ENCODE data around the gene MAML2. TPM values are rescaled to one million over a fixed set of nuclear protein-coding genes. Genes with fewer than 3 reads are reported as not detected.
A peak's percentile ranks its signal among the peaks of the same experiment; 100 is the strongest.

The MAML2 gene
- total RNA-seq, 4 donors from 2014 or later, result 4.7 to 21.7 (median 7.3) TPM

DNA sequence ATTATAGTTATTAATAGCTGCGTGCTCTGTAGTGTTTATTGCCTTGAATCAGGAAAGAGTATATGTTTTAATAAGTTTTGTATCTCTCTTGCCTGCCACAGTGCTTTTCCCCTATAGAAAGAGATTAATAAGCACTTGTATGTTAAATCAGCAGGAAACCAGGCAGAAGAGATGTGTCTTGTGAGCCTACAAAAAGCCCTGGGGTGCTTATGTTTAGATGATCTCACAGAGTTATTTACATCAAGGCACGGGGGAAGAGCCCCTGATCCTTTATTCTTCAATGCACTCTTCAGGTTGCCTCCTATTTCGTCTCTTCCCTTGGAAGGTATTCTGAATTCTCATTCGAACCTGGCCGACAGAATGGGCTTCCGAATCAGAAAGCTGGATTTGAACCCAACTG lies 183.0 kb downstream of the MAML2 start:
- peaks cover 20 to 59% (median 23%) of the 10 kb centered on the region in 3 donors for H3K4me1 ChIP-seq
- no peaks in the 10 kb centered on the region for H3K36me3 ChIP-seq
- no peak for DNase-seq
- WGBS, 2 donors, result 63 to 71% methylated on average over 5 to 6 of the region's 6 CpGs
- intact Hi-C loops (cut with DNase I), result no loop called here
- TF ChIP-seq, protein P1, sequence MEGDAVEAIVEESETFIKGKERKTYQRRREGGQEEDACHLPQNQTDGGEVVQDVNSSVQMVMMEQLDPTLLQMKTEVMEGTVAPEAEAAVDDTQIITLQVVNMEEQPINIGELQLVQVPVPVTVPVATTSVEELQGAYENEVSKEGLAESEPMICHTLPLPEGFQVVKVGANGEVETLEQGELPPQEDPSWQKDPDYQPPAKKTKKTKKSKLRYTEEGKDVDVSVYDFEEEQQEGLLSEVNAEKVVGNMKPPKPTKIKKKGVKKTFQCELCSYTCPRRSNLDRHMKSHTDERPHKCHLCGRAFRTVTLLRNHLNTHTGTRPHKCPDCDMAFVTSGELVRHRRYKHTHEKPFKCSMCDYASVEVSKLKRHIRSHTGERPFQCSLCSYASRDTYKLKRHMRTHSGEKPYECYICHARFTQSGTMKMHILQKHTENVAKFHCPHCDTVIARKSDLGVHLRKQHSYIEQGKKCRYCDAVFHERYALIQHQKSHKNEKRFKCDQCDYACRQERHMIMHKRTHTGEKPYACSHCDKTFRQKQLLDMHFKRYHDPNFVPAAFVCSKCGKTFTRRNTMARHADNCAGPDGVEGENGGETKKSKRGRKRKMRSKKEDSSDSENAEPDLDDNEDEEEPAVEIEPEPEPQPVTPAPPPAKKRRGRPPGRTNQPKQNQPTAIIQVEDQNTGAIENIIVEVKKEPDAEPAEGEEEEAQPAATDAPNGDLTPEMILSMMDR (IDR thresholded peaks at IDR 0.05), result no peak
- no peak for TF ChIP-seq POLR2A (IDR thresholded peaks at IDR 0.05)
- H3K27ac ChIP-seq, result no peak overlapping the region
- no peaks in the 10 kb centered on the region for H3K9me3 ChIP-seq
- no peak overlapping the region for H3K4me3 ChIP-seq
- no peaks in the 10 kb centered on the region for H3K27me3 ChIP-seq

DNA sequence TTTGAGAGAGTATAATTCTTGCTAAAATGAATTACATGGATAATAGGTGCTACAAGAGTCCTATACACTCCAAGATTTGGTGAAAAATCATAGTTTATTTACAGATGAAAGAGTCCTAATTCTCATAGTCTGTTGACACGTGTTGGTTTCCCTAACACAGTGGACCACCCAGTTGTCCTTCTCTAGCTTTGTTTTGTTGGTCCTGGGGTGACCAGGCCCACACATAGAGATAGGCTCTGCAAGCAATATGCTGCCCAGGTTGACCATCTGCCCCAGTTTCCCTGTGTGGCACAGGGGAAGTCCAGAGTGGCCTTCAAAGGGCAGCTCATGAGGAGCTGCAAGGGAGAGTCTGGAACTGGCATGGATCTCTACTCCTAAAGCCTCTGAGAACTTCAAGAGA lies 184.9 kb downstream of the MAML2 start:
- intact Hi-C loops (cut with DNase I), result no loop called here
- Histone ChIP-seq H3K36me3 (no peaks in the 10 kb centered on the region), H3K9me3 (no peaks in the 10 kb centered on the region), H3K27me3 (no peaks in the 10 kb centered on the region), H3K4me1 (peaks cover 27 to 59% (median 32%) of the 10 kb centered on the region in 3 donors), H3K27ac (peak overlapping the region in 3 of 4 donors; percentile 69 to 83 (median 83)), H3K4me3 (no peak overlapping the region)
- WGBS, 2 donors, result 69 to 75% methylated on average over 1 of the region's 1 CpG
- TF ChIP-seq, protein P1 (IDR thresholded peaks at IDR 0.05), result no peak
- no peak for TF ChIP-seq POLR2A (IDR thresholded peaks at IDR 0.05)
- DNase-seq, result no peak

DNA sequence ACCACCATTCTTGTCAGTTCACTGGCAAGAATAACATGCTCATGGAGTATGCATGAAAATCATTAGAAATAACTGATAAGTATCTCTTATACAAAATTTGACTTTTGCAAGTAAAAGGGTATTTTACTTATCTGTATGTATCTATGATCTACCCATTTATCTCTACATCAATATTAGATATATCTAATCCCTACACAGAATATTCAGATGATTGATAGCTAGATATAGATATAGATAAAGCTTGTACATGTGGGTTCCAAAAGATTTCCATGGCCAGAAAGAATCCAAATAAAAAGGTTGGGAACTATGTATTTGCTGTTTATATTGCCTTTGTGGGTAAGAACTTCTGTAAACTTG lies 185.5 kb downstream of the MAML2 start:
- Histone ChIP-seq H3K4me3 (no peak overlapping the region), H3K9me3 (no peaks in the 10 kb centered on the region), H3K27me3 (no peaks in the 10 kb centered on the region), H3K36me3 (no peaks in the 10 kb centered on the region), H3K27ac (peak overlapping the region in 3 of 4 donors; percentile 69 to 83 (median 83)), H3K4me1 (peaks cover 27 to 53% (median 32%) of the 10 kb centered on the region in 3 donors)
- intact Hi-C loops (cut with DNase I), result no loop called here
- no peak for TF ChIP-seq POLR2A (IDR thresholded peaks at IDR 0.05)
- TF ChIP-seq, protein P1 (IDR thresholded peaks at IDR 0.05), result no peak
- DNase-seq, result no peak

DNA sequence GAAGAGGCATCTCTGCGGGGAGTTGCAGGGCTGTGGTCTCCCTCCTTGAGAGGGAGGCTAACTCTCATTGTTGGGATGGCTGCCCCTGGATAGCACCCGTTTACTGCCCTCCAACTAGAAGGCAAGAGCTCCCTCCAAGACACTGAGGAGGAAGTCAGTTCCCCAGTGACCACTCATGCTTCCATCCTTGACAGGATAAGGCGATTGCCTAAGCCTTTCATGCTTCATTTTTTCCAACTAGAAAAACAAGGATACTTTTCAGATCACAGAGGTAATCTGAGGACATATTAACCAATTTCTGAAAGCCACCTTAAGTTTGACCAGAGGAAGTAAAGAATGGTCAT lies 186.6 kb downstream of the MAML2 start:
- DNase-seq, result no peak
- WGBS, 2 donors, result 60% methylated on average over 1 of the region's 3 CpGs; no CpG with 5 or more reads in 1 of the 2 donors
- Histone ChIP-seq H3K27me3 (no peaks in the 10 kb centered on the region), H3K9me3 (no peaks in the 10 kb centered on the region), H3K4me3 (peak overlapping the region in 1 of 4 donors; percentile 34), H3K27ac (peak overlapping the region; percentile 62 to 83 (median 76)), H3K36me3 (no peaks in the 10 kb centered on the region), H3K4me1 (peaks cover 27 to 48% (median 32%) of the 10 kb centered on the region in 3 donors)
- intact Hi-C loops (cut with DNase I), result no loop called here
- TF ChIP-seq, protein P1 (IDR thresholded peaks at IDR 0.05), result no peak
- no peak for TF ChIP-seq POLR2A (IDR thresholded peaks at IDR 0.05)

DNA sequence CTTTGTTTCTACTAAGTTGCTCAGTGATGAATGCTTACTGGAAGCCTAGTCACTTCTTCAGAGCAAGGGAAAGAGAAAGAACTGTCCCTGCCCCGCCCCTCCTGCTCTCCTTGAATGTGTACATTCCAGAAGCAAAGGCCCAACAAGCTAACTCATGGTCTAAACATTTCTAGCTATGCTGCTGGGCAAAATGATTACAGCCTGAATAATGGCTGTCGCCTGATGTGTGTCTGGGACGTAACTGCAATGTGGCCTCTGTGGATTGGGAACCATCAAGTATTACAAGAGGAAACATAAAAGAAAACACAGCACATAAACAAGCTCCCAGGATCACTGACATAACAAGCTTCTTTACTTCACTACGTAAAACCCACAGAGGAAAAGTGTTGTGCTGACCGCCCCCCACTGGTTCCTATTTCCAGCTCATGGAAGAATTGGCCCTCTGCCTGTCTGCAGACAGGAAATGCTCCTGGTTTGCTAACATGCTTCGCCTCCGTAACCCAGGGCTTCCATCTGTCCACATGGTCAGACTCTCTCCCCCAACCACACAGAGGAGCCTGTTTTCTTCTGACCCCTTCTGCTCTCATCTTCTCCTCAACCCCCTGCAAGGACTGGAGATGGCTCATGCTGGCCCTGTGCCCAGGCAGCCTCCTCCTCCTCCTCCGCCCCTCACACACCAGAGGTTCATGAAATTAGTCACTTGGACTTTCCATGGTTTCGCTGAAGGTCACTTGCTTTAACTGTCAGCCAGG lies 187.2 kb downstream of the MAML2 start:
- Histone ChIP-seq H3K36me3 (no peaks in the 10 kb centered on the region), H3K27ac (peak overlapping the region; percentile 62 to 83 (median 76)), H3K9me3 (no peaks in the 10 kb centered on the region), H3K4me1 (peaks cover 27 to 48% (median 32%) of the 10 kb centered on the region in 3 donors), H3K4me3 (peak overlapping the region in 1 of 4 donors; percentile 34), H3K27me3 (no peaks in the 10 kb centered on the region)
- no peak for TF ChIP-seq POLR2A (IDR thresholded peaks at IDR 0.05)
- TF ChIP-seq, protein P1 (IDR thresholded peaks at IDR 0.05), result peak in 2 of 6 experiments; percentile 12 to 17
- 41 to 45% methylated on average over 8 to 9 of the region's 9 CpGs for WGBS, 2 donors
- no peak for DNase-seq
- intact Hi-C loops (cut with DNase I), result no loop called here

Data from esophagus squamous epithelium (tissue), 5 donors.